DMS 273 (cell line): ENCODE results near the gene GRID1.
"Not testable (repeated sequence)": the region's sequence is repeated elsewhere in the genome, so short reads cannot be mapped to it uniquely, and the experiment has no call there.

Experiments used
- DNase-seq: peaks from one replicate; lab custom pipeline; 2025; ENCODE audit not compliant: unreplicated experiment; lab: John Stamatoyannopoulos, UW

Gene GRID1

GRCh38 chr10:86095061-86095460 is 271.5 kb downstream of the GRID1 start:
- not testable (repeated sequence) for DNase-seq

- not testable (repeated sequence) for DNase-seq
Measured at GRCh38 chr10:86092311-86092710, 274.3 kb downstream of the GRID1 start.

- no peak for DNase-seq
Measured at GRCh38 chr10:86091216-86091615, 275.4 kb downstream of the GRID1 start.

- no peak for DNase-seq
Measured at GRCh38 chr10:86090807-86091206, 275.8 kb downstream of the GRID1 start.

GRCh38 chr10:86087716-86088115 is 278.9 kb downstream of the GRID1 start:
- DNase-seq = no peak

GRCh38 chr10:86086418-86086817 is 280.2 kb downstream of the GRID1 start:
- no peak for DNase-seq

GRCh38 chr10:86085686-86086085 is 280.9 kb downstream of the GRID1 start:
- DNase-seq = no peak

- no peak for DNase-seq
Measured at GRCh38 chr10:86085136-86085535, 281.5 kb downstream of the GRID1 start.

GRCh38 chr10:86084585-86084984 is 282.0 kb downstream of the GRID1 start:
- DNase-seq = no peak

GRCh38 chr10:86083664-86084175 is 282.9 kb downstream of the GRID1 start:
- no peak for DNase-seq

- no peak for DNase-seq
Measured at GRCh38 chr10:86083206-86083605, 283.4 kb downstream of the GRID1 start.

- no peak for DNase-seq
Measured at GRCh38 chr10:86082556-86082955, 284.0 kb downstream of the GRID1 start.

- no peak for DNase-seq
Measured at GRCh38 chr10:86079088-86079487, 287.5 kb downstream of the GRID1 start.

- DNase-seq = no peak
Measured at GRCh38 chr10:86078639-86079035, 288.0 kb downstream of the GRID1 start.

- DNase-seq = no peak
Measured at GRCh38 chr10:86077871-86078638, 288.5 kb downstream of the GRID1 start.

GRCh38 chr10:86077271-86077670 is 289.3 kb downstream of the GRID1 start:
- DNase-seq = no peak

- not testable (repeated sequence) for DNase-seq
Measured at GRCh38 chr10:86076497-86076896, 290.1 kb downstream of the GRID1 start.

- DNase-seq = no peak
Measured at GRCh38 chr10:86075512-86075911, 291.1 kb downstream of the GRID1 start.

GRCh38 chr10:86074294-86074693 is 292.3 kb downstream of the GRID1 start:
- DNase-seq = no peak

GRCh38 chr10:86073199-86073977 is 293.2 kb downstream of the GRID1 start:
- no peak for DNase-seq

- DNase-seq = no peak
Measured at GRCh38 chr10:86072413-86072812, 294.2 kb downstream of the GRID1 start.

GRCh38 chr10:86071758-86072157 is 294.8 kb downstream of the GRID1 start:
- DNase-seq = no peak
